NCI-H524 (cell line): ENCODE measurements around the gene TLL1.

Source experiments
- DNase-seq, 2 experiments: peaks; one replicate each; lab custom pipeline; 2025; lab: John Stamatoyannopoulos, UW

TLL1 gene

GRCh38 chr4:166064721-166065120, 191.7 kb downstream of the TLL1 start:
- DNase-seq = no peak

- no peak for DNase-seq
Measured at GRCh38 chr4:166065324-166065723, 192.3 kb downstream of the TLL1 start.

- DNase-seq = no peak
Measured at GRCh38 chr4:166066936-166067335, 193.9 kb downstream of the TLL1 start.

- no peak for DNase-seq
Measured at GRCh38 chr4:166067915-166068314, 194.9 kb downstream of the TLL1 start.

- no peak for DNase-seq
Measured at GRCh38 chr4:166073783-166074182, 200.7 kb downstream of the TLL1 start.

- DNase-seq = no peak
Measured at GRCh38 chr4:166075599-166075998, 202.6 kb downstream of the TLL1 start.

- DNase-seq = no peak
Measured at GRCh38 chr4:166077782-166078181, 204.7 kb downstream of the TLL1 start.

GRCh38 chr4:166078383-166078782, 205.3 kb downstream of the TLL1 start:
- DNase-seq = no peak

GRCh38 chr4:166078955-166079354, 205.9 kb downstream of the TLL1 start:
- no peak for DNase-seq

- peak in 1 of 2 experiments; percentile 37 for DNase-seq
Measured at GRCh38 chr4:166087569-166087968, 214.5 kb downstream of the TLL1 start.

GRCh38 chr4:166088576-166088975, 215.5 kb downstream of the TLL1 start:
- DNase-seq = peak in 1 of 2 experiments; percentile 35

- DNase-seq = peak in 1 of 2 experiments; percentile 3
Measured at GRCh38 chr4:166091146-166091545, 218.1 kb downstream of the TLL1 start.

GRCh38 chr4:166091912-166092510, 219.0 kb downstream of the TLL1 start:
- DNase-seq = peak in 1 of 2 experiments; percentile 24

- DNase-seq = no peak
Measured at GRCh38 chr4:166092797-166093290, 219.8 kb downstream of the TLL1 start.

GRCh38 chr4:166104623-166105022, 231.6 kb downstream of the TLL1 start:
- DNase-seq = no peak

- DNase-seq = no peak
Measured at GRCh38 chr4:166121897-166122296, 248.9 kb downstream of the TLL1 start.

GRCh38 chr4:166123546-166123945, 250.5 kb downstream of the TLL1 start:
- DNase-seq = no peak

- no peak for DNase-seq
Measured at GRCh38 chr4:166128403-166128802, 255.4 kb downstream of the TLL1 start.

- DNase-seq = no peak
Measured at GRCh38 chr4:166134285-166134684, 261.2 kb downstream of the TLL1 start.

- no peak for DNase-seq
Measured at GRCh38 chr4:166140951-166141350, 267.9 kb downstream of the TLL1 start.

- no peak for DNase-seq
Measured at GRCh38 chr4:166143227-166143626, 270.2 kb downstream of the TLL1 start.

- no peak for DNase-seq
Measured at GRCh38 chr4:166144607-166145006, 271.6 kb downstream of the TLL1 start.

- DNase-seq = no peak
Measured at GRCh38 chr4:166146806-166147540, 273.9 kb downstream of the TLL1 start.
